Measurements from ENCODE around the gene CCIN.

CCIN gene

DNA sequence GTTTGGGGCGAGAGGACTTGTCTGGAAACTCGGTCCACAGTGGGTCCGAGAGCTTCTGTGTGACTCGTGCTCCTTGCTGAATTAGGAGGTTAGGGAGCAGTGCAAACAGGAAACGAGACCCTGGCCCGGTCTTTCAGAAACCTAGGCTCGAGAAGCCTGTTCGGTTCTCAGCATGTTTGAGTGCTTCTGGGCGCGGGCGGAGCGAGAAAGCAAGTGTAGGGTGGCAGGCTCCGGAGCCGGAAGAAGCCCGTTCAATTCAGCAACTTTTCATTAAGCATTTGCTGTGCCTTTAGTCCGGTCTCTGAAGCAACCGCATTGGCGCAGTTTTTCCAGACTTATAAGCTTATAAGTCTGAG, 22.1 kb downstream of the CCIN start:
- peak; percentile 28 for DNase-seq (ENCODE audit: low spot score)

DNA sequence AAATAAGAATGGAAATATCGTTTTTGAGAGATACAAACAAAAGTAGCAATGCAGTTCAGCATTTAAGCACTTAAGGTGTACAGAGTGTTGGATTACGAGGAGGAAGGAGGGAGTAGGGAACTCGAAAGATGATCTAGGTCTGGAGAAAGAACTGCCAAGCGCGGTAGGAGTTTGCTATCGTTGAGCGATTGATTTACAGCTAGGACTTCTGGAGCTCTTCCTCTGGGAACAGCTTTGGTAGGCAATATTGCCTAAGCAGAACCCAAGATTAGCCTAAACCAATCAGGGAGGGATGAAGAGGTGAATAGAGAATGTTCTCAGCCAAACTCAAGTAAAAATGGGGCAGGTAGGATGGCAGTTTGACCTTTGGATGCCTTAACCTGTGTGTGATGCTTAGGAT, 22.5 kb downstream of the CCIN start:
- DNase-seq (ENCODE audit: low spot score) = peak; percentile 24

DNA sequence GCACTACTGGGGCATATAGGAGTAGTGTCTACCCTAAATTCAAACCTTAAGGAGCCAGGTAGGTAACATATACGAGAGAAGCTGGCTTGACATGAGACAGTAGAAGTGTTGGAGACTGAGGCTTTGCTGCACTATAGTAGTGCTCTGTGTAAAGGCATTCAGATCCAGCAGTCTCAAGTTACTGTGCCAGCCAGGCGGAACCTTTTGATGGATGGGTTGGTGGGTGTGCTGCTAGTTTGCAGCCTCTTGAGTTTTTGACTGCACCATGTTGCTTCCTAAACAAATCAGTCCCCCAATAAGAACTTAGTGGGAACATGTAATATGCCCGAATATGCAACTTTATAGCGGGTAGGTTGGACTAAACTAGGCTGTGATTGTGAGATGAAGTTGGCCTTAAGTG, 23.0 kb downstream of the CCIN start:
- DNase-seq (ENCODE audit: low spot score) = peak; percentile 74

DNA sequence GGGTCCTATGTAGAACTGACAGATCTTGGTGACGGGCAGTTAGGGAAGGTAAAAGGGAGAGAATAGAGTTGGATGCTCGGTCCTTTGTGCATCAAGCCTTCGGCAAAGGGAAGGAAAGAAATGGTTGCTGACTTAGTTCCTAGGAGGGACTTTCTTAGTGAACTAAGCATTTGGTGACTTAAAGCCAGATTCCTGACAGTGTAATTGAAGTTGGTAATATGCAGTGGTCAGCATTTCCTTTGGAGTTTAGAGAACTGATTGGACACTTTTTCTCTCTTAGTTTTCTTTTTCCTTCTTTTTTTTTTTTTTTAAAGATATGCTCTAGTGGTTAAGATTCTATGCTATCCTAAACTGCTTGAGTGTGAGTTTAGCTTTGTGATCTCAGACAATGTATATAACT, 23.8 kb downstream of the CCIN start:
- peak; percentile 28 for DNase-seq (ENCODE audit: low spot score)

DNA sequence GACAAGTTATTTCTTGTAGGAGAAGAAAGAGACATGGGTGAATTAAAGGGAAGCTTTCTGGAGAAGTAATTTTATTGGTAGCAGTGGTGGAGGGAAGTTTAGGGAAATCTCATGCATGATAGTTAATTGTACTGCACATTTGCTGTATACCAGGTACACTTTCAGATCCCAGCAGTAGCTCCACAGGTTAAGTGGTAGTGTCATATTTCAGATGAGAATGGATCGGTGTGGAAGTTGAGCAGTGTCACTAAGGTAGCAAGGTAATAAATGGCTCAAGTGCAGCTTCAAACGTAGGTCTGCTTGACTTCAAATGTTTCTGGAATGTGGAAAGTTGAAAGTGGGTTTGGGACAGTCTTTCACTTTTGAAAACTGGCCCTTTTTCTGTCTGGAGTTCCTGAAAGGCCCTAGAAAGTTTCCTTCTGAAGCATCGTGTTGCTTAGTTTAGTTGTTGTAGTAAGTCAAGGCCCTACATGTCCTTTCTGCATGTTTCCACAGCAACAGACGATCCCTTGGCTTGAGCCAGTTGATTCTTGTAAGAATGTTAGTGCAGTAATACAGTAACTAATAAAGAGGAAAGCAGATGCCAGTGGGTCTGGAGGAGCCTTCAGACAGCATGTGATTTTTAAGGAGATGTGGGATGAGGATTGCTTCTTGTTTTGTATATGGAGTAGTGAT, 25.3 kb downstream of the CCIN start:
- DNase-seq (ENCODE audit: low spot score) = no peak

DNA sequence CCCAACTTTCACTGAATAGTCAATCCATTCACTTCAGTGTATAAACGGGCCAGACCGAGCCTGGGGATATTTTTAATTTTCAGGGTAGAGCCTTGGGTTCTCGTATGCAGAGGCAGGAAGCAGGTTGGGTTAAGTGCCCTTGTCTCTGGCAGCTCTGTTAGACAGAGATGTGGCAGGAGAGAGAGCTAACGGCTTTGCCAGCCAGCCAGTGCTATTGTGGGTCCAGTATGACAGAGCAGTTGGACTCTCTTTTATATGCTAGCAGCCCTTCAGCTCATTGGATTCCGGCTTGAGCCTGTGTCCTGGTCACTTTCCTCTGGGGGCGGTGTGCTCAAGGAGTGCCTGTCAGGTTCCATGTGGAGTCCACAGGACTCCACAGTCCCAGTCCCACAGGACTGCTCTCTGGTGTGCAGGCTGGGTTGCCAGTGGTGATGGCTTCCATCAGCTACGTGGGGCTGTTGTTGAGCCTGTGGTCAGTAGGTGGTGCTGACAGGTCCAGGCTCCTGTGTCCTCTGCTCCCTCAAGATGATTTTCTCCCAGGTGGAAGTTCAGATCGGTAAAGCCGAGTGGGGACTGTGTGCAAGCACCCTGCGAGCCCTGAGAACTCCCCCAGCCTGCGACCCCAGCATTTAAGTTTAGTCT, 35.8 kb downstream of the CCIN start:
- DNase-seq (ENCODE audit: low spot score) = no peak

DNA sequence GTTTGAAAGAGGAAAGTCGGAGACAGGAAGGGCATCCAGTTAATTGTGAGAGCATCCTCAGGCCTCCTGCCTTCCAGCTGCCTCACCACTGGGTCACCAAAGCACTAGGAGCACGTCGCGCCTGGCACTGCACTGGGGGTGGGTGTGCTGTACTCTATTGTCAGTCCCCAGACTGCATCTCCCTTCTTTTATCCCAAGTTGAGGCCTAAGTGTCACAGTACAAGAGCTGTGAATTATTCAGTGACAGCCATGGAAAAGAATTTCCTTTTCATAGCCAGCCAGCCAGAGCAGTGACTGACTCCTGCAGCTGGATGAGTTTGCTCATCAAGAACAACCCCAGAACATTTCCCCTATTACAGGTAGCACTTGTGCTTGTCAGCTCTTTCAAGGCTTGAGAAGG, 37.8 kb downstream of the CCIN start:
- DNase-seq (ENCODE audit: low spot score) = peak; percentile 21

DNA sequence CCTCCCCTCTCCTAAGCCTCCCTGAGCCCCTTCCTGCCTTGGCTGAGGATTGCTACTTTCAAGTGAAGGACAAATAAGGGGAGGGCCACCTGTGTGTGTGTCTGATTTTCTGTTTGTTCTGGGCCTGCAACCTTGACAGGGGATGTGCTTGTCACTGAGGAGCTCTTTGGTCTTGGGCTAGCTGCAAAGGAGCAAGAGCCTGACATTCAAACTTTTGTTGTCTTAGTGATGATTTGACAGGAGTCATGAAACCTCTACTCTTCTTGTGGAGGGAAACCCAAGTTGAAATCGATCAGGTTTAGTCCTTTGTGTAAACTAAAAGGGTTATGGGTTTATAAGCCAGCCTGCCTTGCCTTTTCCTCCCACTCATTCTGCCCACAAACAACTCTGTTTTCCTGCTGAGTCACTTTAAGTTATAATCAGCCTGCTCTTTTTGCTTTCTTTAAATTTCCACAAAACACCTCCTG, 38.4 kb downstream of the CCIN start:
- DNase-seq (ENCODE audit: low spot score) = no peak

DNA sequence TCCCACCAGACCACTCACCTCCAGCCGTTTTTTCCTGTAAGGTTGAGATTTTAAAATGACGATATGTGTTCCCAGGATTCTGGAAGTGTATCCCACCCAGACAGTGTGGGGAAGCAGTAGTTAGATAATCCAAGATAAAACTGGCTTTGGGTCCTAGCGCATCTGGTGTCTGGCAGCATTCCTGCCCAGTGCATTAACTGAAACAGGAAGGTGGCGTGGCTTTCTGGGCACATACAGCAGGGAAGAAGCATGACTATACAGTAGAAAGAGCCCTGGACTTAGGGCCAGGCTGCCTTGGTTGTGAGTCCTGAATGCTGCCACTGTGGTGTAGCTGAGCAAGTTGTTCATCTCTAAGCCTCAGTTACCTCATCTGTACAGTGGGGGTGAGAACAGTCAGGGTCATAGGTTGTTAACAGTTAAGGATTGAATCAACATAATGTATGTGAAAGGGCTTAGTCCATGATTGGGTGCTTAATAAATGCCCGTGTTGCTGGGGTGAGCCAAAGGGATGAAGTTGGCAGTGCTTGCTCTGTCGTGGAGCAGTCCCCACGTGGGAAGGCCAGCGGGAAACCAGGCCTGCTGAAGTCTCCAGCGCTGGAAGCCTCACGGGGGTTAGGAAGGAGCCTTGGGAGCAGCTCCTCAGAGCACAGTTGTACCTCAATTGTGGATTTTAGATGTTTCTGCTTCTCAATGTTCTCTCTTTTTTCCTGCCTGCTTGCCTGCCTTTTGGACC, 39.5 kb downstream of the CCIN start:
- no peak for DNase-seq (ENCODE audit: low spot score)

DNA sequence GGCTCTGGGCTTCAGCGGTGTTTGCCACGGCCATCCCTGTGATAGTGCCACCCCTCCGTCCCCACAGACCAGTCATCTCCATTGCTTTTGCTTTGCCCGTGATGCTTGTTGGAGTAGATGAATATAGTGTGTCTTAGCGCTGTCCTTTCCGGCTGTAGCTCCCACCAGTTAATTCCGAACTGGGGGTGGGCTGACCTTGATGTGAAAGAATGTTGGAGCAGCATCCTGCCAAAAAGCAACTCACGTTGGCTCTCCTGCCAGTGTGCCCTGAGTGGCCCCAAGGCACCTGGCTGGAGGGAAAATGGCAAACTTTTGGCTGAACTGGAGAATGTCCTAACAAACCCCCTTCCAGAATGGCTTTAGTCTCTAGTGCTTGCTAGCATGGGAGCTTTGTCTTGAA, 41.5 kb downstream of the CCIN start:
- DNase-seq (ENCODE audit: low spot score) = no peak

DNA sequence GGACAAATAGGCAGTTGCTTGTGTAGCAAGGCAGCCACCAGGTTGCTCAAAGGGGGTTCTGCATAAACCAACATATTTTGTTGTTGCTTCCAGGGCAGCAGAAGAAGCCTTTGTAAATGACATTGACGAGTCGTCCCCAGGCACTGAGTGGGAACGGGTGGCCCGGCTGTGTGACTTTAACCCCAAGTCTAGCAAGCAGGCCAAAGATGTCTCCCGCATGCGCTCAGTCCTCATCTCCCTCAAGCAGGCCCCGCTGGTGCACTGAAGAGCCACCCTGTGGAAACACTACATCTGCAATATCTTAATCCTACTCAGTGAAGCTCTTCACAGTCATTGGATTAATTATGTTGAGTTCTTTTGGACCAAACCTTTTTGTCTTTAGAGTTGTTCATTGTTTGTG, 42.3 kb downstream of the CCIN start:
- no peak for DNase-seq (ENCODE audit: low spot score)

DNA sequence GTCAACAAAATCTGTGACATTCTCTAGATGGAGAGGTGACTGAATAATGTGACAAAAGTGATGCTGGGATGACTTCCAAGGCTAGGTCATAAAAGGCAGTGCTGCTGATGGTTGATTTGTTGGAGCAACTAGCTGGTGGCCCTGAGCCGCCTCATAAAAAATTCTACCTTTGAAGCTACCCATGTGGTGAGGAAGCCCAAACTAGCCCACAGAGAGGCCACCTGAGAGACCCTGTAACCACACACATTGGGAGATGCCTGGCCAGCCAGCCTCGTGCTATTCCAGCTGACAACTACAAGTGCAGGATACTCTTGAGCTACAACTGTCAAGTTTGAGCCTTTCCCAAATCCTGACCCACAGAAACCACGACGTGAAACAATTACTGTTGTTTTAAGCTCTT, 44.2 kb downstream of the CCIN start:
- DNase-seq (ENCODE audit: low spot score) = no peak

DNA sequence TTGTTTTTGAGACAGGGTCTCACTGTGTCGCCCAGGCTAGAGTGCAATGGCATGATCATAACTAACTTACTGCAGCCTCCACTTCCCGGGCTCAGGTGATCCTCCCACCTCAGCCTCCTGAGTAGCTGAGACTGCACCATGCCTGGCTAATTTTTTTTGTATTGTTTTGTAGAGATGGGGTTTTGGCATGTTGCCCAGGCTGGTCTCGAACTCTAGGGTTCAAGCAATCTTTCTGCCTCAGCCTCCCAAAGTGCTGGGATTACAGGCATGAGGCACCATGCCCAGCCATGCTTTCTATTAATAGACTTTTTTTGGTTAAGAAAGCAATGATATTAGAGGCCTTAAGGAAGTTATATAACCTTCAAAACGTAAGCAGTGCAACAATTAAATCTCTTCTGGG, 44.8 kb downstream of the CCIN start:
- no peak for DNase-seq (ENCODE audit: low spot score)

DNA sequence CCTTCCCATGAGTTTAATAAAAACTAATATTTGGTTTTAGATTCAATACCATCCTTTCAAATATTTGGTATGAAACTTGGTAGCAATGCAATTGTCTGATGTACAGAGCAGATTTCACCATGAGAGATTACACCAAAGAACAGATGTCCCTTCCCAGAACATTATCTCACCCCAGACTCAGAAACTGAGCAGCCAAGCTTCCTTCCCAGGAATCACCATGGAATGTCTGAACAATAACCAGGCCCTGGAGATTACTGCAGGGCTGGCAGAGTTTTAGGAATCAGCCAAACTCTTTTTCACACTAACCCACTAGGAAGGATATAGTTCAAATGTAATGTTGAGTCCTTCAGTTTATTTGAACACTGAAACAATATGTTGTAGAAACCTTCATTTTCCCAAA, 45.4 kb downstream of the CCIN start:
- no peak for DNase-seq (ENCODE audit: low spot score)

DNA sequence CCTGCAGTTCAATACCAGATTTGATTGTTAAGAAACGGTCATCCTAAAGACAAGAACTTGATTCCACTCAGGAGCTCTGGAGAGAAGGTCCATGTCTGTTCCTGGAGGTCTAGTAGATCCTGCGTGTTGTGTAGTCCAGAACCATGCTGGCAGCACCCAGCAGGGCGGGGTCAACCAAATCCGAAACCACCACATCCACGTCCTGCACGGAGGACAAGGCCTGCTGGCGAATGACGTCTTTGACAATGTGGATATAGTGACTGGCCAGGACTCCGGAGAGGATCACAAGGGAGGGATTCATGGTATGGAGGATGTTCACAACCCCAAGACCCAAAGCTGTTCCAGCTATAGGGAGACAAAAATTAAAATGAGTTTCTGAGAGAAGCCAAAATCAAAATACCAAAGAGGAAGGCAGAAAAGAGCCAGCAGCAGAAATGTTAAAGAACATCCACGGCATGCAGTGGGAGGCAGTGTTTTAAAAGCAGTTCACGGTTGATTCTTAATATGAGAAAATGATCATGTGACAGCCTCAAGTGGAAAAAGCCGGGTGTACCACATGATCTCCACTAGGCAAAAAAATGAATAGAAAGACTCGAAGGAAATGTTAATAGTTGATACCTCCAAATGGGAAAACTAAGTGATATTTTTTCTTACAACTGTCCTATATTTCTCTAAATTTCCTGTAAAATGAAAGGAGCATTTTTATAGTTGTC, 48.2 kb downstream of the CCIN start:
- DNase-seq (ENCODE audit: low spot score) = no peak

DNA sequence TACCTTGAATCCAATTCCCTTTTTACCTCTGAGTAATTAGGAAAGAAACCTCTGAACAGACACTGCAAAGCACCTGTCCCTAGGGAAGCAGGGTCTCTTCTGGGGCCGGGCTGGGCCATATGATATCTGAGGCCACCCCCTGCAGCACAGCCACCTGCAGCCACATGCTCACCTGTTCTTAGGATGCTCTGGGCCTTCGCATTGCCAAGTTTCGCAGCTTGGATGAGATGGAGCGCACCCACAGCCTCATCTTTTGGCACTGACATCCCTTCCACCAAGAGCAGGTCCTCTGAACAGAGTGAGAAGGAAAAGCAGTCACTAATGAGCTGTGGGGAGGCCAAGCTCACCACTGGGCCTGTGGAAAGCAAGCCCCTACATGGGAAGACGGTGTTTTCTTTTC, 48.8 kb downstream of the CCIN start:
- DNase-seq (ENCODE audit: low spot score) = no peak

DNA sequence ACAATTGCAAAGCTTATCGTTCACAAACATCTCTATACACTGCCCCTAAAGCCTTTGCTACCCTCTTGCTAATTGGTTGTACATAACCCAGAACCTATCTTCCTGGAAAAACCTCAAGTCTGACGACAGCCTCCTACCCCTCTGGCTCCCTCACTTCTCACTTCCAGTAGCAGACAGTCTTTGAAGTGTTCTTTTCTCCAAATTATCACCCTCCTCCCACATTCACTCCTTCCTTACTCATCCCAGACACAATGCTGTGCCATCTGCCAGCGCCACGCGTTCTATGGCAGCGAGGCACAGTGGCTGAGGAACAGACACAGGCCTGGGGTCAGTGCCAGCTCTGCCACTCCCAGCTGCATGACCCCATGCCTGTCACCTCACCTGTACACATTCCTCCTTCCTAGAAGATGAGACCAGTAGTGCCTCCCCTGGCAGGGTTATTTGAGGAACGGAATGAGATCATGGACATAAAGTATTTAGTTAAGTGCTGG, 49.3 kb downstream of the CCIN start:
- DNase-seq (ENCODE audit: low spot score) = no peak
